HG03196 (cell line): ENCODE data around the gene RCAN3.
"Not testable (repeated sequence)": the region's sequence is repeated elsewhere in the genome, so short reads cannot be mapped to it uniquely, and the experiment has no call there.

Experiments used
- ATAC-seq: cut with Tn5 transposase; IDR thresholded peaks from one replicate; pipeline ENCODE4 v1.9.1; 2021; ENCODE audit not compliant: unreplicated experiment

The RCAN3 gene

DNA sequence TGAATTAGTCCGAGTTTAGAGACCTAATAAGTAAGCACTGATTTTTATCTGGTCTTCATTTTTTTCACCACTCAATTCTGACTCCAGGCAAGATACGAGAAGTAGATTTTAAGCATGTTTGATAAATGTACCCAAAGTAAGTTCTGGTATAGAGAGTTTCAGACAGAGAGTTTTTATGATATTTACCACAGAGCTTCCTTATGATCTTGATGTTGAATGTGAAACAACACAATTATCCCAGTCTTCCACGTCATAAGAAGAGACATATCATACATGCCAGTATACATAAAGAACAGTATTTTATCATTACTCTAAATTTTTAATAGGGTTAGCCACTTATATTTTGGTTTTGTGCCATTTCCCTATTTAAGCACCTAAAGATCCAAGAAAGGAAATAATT is 45.4 kb downstream of the RCAN3 start:
- ATAC-seq: no peak

DNA sequence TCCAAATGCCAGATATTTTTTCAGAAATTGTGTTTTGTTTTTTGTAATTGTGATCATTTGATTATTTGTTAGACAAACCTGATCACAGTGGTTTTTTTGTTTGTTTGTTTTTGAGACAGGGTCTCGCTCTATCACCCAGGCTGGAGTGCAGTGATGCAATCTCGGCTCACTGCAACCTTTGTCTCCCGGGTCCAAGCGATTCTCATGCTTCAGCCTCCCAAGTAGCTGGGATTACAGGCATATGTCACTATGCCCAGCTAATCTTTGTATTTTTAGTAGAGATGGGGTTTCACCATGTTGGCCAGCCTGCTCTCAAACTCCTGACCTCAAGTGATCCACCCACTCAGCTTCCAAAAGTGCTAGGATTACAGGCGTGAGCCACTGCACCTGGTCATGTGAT is 46.6 kb downstream of the RCAN3 start:
- ATAC-seq: not testable (repeated sequence)

DNA sequence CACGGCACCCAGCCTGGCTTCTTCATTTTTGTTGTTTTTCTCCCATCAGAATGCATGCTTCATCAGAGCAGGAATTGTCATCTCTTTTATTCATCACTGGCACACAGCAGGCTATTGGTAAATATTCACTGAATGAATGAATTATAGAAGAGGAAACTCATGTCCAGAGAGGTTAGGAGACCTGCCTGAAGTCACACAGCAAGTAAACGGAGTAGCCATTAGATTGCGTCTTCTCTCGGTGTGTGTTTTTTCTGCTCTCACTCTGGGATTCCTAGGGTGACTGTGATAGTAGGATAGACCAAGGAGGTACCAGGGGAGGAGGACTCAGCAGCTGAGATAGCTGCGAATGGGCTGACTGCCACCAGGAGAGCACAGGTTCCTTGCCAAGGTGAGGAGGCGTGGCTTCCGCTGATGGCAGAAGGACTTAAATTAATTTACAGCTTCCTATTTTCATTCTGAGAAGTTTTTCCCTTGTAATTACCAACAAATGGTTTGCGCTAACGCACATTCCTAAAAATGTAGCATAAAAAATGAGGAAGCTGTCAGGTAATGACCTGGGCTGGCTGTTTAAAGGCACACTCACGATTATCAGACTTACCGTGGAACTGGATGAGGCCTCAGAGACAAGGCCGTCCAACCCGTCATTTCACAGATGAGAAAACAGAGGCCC is 48.8 kb downstream of the RCAN3 start:
- ATAC-seq: no peak

DNA sequence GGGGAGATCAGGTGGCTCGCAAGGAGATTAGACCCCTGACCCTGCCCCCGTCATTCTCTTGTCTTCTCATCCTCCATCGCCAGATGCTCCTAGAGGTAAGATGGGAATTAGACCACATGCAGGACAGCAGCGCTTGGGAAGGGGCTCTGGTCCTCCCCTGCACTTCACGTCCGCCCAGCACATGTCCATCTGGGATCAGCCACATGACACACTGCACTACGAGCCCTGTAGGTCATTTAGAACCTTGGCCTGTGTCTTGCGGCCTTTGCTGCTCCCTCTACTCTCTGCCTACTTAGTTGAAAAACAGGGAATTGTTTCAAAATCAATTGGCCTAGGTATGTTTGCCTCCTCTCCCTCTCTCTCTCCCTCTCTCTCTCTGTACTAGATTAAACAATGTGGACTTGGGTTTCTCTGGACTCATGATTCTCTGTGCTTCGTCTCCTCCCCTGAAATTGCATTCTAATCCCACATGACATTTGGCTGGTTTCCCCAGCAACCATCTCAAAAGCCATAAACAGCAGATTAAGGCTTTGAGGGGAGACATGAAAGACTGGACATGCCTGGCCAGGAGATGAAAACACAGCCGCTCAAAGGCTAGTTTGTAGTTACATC is 49.4 kb downstream of the RCAN3 start:
- no peak for ATAC-seq

DNA sequence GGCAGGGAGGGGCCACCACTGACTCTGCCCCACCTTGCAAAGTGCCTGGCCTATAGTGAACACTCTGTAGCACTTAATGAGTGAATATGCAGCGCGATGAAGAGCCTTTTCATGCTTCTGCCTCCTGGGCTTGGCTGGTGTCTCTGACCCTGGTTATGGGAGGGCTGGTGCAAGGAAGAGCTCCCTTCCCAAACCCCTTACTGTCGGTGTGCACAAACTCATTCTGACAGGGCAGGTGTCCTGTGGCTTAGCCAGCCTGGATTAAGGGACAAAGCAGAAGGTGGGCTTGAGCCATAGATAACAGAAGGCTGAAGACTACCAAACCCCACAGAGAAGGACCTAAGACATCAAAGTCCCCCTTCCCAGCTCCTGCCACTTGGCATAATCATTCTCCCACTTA is 51.3 kb downstream of the RCAN3 start:
- ATAC-seq: no peak

DNA sequence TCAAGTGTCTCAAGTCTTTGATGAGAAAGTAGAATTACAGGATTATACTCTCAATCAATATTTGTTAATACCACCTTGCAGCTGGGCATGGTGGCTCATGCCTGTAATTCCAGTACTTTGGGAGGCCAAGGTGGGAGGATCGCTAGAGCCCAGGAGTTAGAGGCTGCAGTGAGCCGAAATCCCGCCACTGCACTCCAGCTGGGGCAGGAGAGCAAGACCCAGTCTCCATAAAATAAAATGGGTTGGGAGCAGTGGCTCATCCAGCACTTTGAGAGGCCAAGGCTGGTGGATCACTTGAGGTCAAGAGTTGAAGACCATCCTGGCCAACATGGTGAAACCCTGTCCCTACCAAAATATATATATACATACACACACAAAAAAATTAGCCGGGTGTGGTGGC is 52.1 kb downstream of the RCAN3 start:
- no peak for ATAC-seq

DNA sequence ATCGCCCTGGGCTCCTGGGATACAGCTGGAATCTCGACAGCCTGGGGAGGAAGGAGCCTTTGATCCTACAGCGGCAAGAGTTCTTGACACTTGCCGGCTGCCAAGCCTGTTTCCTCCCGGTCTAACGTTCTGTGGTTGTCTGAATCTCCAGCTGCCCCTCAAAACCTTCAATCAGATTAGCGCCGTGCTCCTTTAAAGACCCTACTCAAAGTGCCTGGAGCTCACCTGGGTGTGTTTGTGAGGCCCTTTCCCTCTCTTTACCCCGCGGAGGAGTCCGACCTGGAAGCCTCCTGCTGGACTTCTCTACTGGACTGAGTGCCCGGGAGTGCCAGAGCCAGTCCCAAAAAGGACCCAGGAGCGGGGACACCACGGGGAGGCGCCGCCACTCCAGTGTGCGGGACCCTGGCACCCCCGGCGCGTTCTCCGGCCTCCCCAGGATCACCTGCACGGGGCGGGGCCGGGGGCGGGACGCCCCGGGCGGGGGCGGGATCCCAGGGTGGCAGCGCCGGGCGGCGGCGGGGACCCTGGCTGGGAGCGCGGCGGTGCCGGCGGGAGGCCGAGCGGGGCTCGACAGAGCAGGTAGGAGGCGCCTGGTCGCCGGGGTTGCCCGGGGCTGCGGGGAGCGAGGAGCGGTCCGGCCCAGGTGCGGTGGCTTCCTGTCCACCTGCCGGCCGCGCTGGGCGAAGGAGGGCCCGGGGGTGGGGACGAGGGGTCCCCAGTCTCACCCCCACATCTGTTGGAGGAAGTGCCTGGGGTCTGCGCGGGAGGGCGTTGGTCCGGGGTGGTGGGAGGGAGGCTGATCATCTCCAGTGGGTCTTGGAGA is 53.2 kb downstream of the RCAN3 start, which contains the start of gene NCMAP:
Gene NCMAP (plus strand): TSS at position 497 of the 823 bp plus-strand sequence. CDS start 39,344 bp downstream, outside the sequence.
- no peak for ATAC-seq

DNA sequence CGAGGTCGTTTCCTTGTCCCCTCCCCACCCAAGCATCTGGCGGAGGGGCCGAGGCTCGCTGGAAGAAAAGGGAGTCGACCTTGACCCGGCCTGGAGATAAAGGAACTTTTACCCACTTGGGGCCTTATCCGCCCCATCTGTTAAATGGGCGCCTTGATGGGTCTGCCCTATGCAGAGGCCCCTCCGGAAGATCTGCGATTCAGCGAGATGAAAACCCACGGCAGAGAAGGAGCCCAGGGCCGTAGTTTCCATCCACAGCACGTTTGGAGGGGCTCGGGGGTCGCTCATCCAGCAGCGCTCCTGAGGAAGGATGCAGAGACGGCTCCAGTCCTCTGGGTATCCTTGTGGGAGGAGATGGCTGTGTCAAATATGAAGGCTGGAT is 53.8 kb downstream of the RCAN3 start:
- no peak for ATAC-seq

DNA sequence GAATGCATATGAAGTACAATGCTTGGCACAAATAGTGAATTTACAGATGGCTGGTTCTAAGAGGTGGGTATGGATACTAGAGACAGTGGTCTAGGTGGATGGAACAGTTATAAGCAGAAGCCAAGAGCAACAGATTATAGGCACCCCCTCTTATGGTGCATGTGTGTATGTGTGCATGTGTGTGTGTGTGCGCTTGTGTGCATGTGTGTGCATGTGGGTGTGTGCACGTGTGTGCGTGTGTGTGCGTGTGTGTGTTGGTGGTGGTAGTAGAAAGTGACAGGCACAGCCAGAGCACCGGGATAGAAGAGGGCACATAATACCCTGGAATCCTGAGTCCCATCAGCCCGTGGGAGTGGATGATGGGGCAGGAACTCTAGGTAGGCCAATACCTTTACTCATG is 54.6 kb downstream of the RCAN3 start:
- no peak for ATAC-seq

DNA sequence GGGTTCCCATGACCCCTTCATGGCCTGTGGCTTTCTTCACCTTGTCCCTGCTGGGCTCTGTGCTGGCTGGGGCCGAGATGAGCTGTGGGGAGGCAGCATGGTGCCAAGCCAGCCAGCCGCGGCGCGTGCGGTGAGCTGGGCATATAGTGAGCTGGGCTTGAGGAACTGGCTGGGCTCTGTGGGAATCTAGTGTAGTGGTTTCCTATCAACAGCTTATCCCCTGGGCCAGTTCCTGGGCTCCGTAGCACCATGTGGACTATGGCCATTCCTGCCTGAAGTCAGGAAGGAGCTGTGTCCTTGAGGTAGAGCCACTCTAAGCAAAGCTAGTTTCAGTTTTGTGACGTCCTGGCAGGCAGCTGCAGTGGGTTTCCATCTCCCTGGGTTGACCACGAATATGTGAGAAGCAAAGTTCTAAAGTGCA is 55.1 kb downstream of the RCAN3 start:
- ATAC-seq: no peak

DNA sequence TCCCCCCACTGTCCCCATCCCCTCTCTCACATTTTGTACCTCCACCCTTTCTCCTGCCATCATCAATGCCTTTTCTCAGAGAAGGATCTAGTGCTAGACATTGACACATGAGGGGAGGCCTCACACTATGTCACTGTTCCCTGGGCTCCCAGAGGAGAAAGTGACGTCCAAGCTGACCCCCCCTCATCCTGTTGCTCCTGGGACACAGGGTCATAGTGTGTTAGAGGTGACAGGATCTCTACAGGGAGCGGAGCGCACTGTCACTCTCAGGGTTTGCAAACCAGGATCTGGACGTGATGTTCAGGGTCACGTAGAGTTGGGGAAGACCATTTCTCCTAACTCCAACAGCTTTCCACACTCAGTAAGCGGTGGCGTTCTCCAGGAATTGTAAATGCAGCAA is 55.8 kb downstream of the RCAN3 start:
- no peak for ATAC-seq

DNA sequence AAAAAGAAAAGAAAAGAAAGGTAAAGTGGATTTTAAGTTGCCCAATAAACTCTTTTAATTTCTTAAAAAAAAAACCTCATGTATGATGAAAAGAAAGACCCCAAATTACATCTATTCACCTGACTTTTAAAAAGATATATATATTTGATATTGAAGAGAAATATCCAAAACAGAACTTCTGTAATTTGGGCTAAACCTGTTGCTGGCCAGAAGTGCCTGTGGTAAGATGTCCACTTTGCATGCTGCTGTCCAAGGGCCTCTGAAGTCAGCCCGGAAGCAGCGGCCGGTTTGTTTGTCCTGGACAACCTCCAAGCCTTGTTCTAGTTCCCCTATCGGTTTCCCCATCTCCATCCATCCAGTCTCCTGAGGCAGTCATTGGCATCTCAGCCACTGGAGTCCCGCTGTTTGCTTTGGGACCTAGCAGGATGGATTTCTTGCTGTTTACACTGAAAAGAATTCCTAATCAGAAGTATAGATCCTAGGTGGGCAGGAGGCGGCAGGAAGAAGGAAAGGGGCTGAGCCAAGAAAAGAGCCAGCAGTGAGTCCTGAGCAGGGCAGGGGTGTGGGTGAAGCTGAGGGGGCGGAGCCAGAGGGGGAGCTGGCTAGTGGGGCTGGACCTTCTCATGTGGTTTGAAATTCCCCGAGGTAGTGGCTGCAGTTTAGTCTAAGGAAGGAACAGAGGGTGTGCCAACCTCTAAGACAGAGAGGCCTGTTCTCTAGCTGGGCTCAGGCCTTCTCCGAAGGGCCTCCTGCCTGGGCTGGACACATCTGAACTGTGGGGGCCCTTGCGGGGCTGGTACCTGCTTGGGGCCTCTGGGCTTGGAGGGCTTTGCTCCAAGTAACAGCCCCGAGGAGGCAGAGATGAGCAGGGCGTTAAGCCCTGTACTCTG is 56.5 kb downstream of the RCAN3 start:
- ATAC-seq: no peak

DNA sequence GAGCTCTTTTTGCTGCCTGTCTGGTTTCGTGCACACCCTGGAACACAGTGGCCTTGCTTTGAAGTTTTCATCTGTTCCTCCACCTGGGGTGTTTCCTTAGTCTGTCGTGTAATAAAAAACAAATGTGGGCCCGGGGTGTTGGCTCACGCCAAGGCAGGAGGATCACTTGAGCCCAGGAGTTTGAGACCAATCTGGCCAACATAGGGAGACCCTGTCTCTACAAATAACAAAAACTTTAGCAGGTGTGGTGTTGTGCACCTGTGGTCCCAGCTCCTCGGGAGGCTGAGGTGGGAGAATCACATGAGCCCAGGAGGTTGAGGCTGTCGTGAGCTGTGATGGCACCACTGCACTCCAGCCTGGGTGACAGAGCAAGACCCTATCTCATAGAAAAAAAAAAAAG is 57.7 kb downstream of the RCAN3 start:
- no peak for ATAC-seq

DNA sequence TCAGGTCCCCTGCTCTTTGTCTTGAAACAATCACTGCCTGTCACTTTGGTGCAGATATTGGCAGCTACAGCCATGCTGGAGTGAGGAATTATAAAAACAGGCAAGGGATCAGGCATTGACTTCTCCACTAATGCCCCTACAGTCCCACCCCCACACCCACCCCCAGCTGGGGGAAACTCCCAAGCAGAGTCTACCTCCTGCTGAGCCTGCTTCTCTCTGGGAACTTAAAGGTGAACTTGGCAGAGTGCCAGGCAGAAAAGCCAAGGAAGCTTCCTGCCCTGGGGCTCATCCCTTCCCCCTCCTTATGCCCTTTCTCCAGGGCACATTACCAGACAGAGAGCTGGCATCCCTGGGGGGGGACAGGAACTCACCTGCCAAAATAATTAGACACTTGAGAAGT is 60.0 kb downstream of the RCAN3 start:
- ATAC-seq: no peak

DNA sequence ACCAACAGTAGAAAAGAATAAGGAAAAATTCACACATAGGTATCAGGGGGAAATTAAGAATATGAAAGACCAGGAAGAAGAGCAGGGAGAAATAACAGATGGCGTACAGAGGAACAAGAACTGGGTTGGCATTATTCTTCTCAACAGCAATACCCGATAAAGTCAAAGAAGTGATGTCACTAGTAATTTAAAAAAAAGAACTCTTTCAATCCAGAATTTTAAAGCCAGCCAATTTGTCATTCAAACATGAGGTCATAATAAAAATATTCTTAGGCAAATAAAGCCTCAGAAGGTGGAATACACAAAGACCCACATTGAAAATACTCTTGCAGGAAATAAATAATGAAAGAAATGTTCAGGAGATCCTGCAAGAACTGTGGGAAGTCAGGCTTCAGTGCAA is 62.1 kb downstream of the RCAN3 start:
- ATAC-seq: no peak

DNA sequence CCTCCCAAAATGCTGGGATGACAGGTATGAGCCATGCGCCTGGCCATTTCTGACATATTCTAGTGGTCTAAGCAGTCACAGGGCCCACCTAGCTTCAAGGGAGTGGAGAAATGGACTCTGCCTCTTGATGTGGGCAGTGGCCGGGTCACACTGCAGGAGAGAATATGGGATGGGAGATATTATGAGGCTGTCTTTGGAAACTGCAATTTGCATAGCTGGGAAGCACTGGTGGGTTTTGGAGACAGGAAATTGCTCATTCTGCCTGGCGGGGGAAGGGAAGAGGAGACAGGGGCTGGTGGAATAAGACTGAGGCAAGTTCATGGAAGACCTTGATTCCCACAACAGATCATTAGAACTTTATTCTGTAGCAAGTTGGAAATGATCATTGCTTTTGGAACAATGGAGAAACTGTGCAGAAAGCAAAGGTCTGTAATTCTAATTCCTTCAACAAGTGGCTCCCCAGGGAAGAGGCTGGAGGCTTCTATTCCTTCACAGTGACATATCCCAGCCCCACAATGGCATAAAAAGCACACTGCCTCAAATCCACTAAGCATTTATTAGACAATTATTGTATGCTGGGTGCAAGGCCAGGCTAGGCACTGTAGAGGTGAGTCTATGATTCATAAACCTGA is 63.7 kb downstream of the RCAN3 start:
- no peak for ATAC-seq

DNA sequence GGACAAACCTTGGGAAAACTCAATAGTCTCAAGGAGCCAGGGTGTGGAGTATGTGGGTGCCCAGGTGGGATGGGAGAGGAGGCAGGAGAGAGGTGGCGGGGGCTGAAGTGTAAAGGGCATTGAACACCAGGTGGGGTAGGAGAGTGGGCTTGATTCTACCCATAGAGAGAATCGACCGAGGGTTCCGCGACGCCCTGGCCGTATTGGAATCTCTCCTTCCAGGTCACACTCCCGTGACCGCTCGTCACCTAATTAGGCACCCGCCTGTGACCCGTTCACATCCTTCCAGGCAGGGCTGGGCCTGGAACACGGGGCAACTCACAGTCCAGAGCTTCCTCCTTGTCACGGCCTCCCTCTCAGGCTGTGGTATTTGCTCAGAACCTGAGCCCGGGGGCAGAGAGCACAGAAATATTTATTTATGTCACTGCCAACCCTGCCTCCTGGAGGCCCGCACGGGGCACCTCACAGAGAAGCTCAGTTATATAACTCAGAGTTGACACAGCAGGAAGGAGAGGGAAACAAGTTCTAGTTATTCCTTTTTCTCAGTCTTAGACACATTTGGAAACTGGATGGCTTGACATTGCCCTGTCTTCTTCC is 65.3 kb downstream of the RCAN3 start:
- ATAC-seq: no peak

DNA sequence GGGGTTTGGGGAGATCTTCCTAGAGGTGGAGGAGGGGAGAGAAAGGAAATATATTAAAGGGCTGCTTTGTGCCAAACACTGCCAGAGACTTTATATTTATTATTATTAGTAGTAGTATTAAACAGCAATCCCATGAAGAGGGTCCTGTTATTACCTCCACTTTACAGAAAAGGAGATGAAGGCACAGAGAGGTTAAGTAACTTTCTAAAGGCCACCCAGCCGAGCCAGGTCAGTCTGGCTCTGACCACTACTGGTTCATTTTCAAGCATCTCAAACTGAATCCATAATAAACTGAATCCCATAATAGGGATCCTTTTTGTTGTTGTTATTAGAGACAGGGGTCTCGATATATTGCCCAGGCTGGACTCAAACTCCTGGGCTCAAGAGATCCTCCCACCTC is 65.8 kb downstream of the RCAN3 start:
- no peak for ATAC-seq

DNA sequence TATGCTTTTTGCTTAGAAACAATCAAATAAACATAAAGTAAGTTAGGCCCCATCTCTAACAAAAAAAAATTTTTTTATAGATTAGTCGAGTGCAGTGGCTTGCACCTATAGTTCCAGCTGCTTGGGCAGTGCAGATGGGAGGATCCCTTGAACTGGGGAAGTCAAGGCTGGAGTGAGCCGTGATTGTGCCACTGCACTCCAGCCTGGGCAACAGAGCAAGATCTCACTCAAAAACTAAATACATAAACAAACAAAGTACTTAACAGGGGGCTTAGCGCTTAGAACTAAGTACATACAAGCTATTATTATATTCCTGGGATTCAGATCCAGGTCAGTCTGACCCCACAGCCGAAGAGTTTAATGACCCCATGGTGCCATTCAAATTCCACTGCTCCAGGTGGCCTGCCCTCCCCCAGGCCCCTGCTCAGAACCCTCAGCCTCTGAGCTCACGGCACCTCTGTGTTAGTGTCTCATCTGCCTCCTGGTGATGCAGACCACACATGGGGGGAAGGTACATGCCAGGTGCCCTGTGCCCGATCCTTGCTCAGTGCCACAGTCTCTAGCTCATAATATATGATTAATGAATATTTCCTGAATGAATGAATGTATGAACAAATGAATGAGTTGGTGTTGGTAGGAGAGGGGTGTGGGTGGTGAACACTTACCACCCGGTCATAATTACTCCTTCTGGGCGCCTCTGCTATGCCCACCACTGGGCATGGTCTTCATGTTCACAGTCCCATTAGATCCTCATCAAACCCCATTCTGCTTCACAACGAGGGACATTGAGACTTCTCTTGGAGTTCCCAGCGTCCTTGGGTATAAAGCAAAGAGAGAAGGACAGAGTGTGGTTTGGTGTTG is 67.9 kb downstream of the RCAN3 start:
- ATAC-seq: no peak
